ENCODE data around the gene C1GALT1.
"Not testable (repeated sequence)": the region's sequence is repeated elsewhere in the genome, so short reads cannot be mapped to it uniquely, and the experiment has no call there.

C1GALT1 gene

GRCh38 chr7:7182156-7183060, at the start of gene C1GALT1:
C1GALT1 (plus strand) TSS chr7:7182544; CDS start chr7:7234320, 51,776 bp downstream.
- ATAC-seq, result peak; percentile 90
- peak; percentile 97 for DNase-seq
- Mint-ChIP-seq H3K4me3 (peak within 1 kb of the TSS; percentile 97), H3K36me3 (ENCODE audit: low read depth) (no peaks in the 10 kb centered on the region), H3K4me1 (peaks cover 10% of the 10 kb centered on the region), H3K27me3 (no peaks in the 10 kb centered on the region), H3K27ac (peak within 1 kb of the TSS; percentile 98), H3K9me3 (no peaks in the 10 kb centered on the region)

GRCh38 chr7:7134046-7134445, 48.3 kb upstream of the C1GALT1 start:
- H3K36me3 Mint-ChIP-seq (ENCODE audit: low read depth), result no peaks in the 10 kb centered on the region
- H3K4me3 Mint-ChIP-seq, result no peak overlapping the region
- no peak for DNase-seq
- no peak for ATAC-seq
- no peaks in the 10 kb centered on the region for H3K27me3 Mint-ChIP-seq
- H3K4me1 Mint-ChIP-seq, result peaks cover 17% of the 10 kb centered on the region
- H3K27ac Mint-ChIP-seq, result no peak overlapping the region
- no peaks in the 10 kb centered on the region for H3K9me3 Mint-ChIP-seq

GRCh38 chr7:7135074-7135473, 47.3 kb upstream of the C1GALT1 start:
- Mint-ChIP-seq H3K4me3 (no peak overlapping the region), H3K27ac (no peak overlapping the region), H3K36me3 (ENCODE audit: low read depth) (no peaks in the 10 kb centered on the region), H3K4me1 (peaks cover 17% of the 10 kb centered on the region), H3K9me3 (no peaks in the 10 kb centered on the region), H3K27me3 (no peaks in the 10 kb centered on the region)
- ATAC-seq, result no peak
- DNase-seq, result no peak

- H3K27ac Mint-ChIP-seq, H3K4me3 Mint-ChIP-seq, H3K9me3 Mint-ChIP-seq: not testable (repeated sequence)
These were observed 46.4 kb upstream of the C1GALT1 start for GRCh38 chr7:7135924-7136323.

GRCh38 chr7:7136466-7137381, 45.6 kb upstream of the C1GALT1 start:
- H3K4me3 Mint-ChIP-seq, result no peak overlapping the region
- ATAC-seq (no peak), DNase-seq (no peak)
- H3K27ac Mint-ChIP-seq, result no peak overlapping the region
- H3K36me3 Mint-ChIP-seq (ENCODE audit: low read depth), result no peaks in the 10 kb centered on the region
- H3K27me3 Mint-ChIP-seq, result no peaks in the 10 kb centered on the region
- H3K4me1 Mint-ChIP-seq, result peaks cover 13% of the 10 kb centered on the region
- no peaks in the 10 kb centered on the region for H3K9me3 Mint-ChIP-seq

More at GRCh38 chr7:7135924-7136323, 46.4 kb upstream of the C1GALT1 start:
- H3K27me3 Mint-ChIP-seq; ATAC-seq; DNase-seq; H3K36me3 Mint-ChIP-seq (ENCODE audit: low read depth): not testable (repeated sequence)
- H3K4me1 Mint-ChIP-seq, result peaks cover 17% of the 10 kb centered on the region

GRCh38 chr7:7138897-7139296, 43.4 kb upstream of the C1GALT1 start:
- Mint-ChIP-seq H3K9me3 (peaks cover 13% of the 10 kb centered on the region), H3K27me3 (no peaks in the 10 kb centered on the region), H3K27ac (no peak overlapping the region), H3K4me3 (no peak overlapping the region), H3K36me3 (ENCODE audit: low read depth) (peaks cover 2% of the 10 kb centered on the region), H3K4me1 (peaks cover 13% of the 10 kb centered on the region)
- DNase-seq, result no peak
- ATAC-seq, result no peak

GRCh38 chr7:7143404-7143803, 38.9 kb upstream of the C1GALT1 start:
- not testable (repeated sequence) for H3K27ac Mint-ChIP-seq; H3K27me3 Mint-ChIP-seq; H3K36me3 Mint-ChIP-seq (ENCODE audit: low read depth); DNase-seq; ATAC-seq; H3K4me1 Mint-ChIP-seq; H3K4me3 Mint-ChIP-seq
- H3K9me3 Mint-ChIP-seq, result peaks cover 21% of the 10 kb centered on the region

GRCh38 chr7:7145151-7145550, 37.2 kb upstream of the C1GALT1 start:
- H3K27ac Mint-ChIP-seq; ATAC-seq; H3K4me1 Mint-ChIP-seq; H3K27me3 Mint-ChIP-seq; H3K36me3 Mint-ChIP-seq (ENCODE audit: low read depth); DNase-seq; H3K4me3 Mint-ChIP-seq: not testable (repeated sequence)
- peaks cover 21% of the 10 kb centered on the region for H3K9me3 Mint-ChIP-seq

- H3K4me1 Mint-ChIP-seq, result no peaks in the 10 kb centered on the region
- DNase-seq, result no peak
- H3K27ac Mint-ChIP-seq, result no peak overlapping the region
- H3K4me3 Mint-ChIP-seq, result no peak overlapping the region
- H3K36me3 Mint-ChIP-seq (ENCODE audit: low read depth), result peaks cover 6% of the 10 kb centered on the region
- no peak for ATAC-seq
- H3K9me3 Mint-ChIP-seq, result peaks cover 21% of the 10 kb centered on the region
- H3K27me3 Mint-ChIP-seq, result no peaks in the 10 kb centered on the region
These were observed 35.5 kb upstream of the C1GALT1 start for GRCh38 chr7:7146837-7147236.

GRCh38 chr7:7148798-7149481, 33.4 kb upstream of the C1GALT1 start:
- Mint-ChIP-seq H3K4me3 (no peak overlapping the region), H3K27ac (no peak overlapping the region), H3K36me3 (ENCODE audit: low read depth) (peaks cover 3% of the 10 kb centered on the region), H3K27me3 (no peaks in the 10 kb centered on the region), H3K9me3 (peaks cover 9% of the 10 kb centered on the region), H3K4me1 (peaks cover 6% of the 10 kb centered on the region)
- ATAC-seq, result no peak
- no peak for DNase-seq

GRCh38 chr7:7151285-7151684, 31.1 kb upstream of the C1GALT1 start:
- Mint-ChIP-seq H3K27me3 (no peaks in the 10 kb centered on the region), H3K36me3 (ENCODE audit: low read depth) (peaks cover 7% of the 10 kb centered on the region), H3K9me3 (peaks cover 18% of the 10 kb centered on the region), H3K4me3 (no peak overlapping the region), H3K4me1 (peaks cover 12% of the 10 kb centered on the region), H3K27ac (no peak overlapping the region)
- DNase-seq (no peak), ATAC-seq (no peak)

GRCh38 chr7:7151865-7152264, 30.5 kb upstream of the C1GALT1 start:
- no peak for ATAC-seq
- peaks cover 17% of the 10 kb centered on the region for H3K4me1 Mint-ChIP-seq
- H3K27me3 Mint-ChIP-seq, result no peaks in the 10 kb centered on the region
- DNase-seq, result no peak
- peaks cover 18% of the 10 kb centered on the region for H3K9me3 Mint-ChIP-seq
- peaks cover 7% of the 10 kb centered on the region for H3K36me3 Mint-ChIP-seq (ENCODE audit: low read depth)
- H3K27ac Mint-ChIP-seq, result no peak overlapping the region
- no peak overlapping the region for H3K4me3 Mint-ChIP-seq

- Mint-ChIP-seq H3K9me3 (peaks cover 18% of the 10 kb centered on the region), H3K4me1 (peaks cover 21% of the 10 kb centered on the region), H3K27me3 (no peaks in the 10 kb centered on the region), H3K4me3 (no peak overlapping the region), H3K27ac (no peak overlapping the region), H3K36me3 (ENCODE audit: low read depth) (peaks cover 7% of the 10 kb centered on the region)
- no peak for DNase-seq
- ATAC-seq, result no peak
These were observed 30.0 kb upstream of the C1GALT1 start for GRCh38 chr7:7152315-7152714.

- H3K27me3 Mint-ChIP-seq; H3K4me3 Mint-ChIP-seq; DNase-seq; H3K36me3 Mint-ChIP-seq (ENCODE audit: low read depth); H3K27ac Mint-ChIP-seq; ATAC-seq: not testable (repeated sequence)
- H3K9me3 Mint-ChIP-seq, result peaks cover 18% of the 10 kb centered on the region
- H3K4me1 Mint-ChIP-seq, result peaks cover 38% of the 10 kb centered on the region
These were observed 28.0 kb upstream of the C1GALT1 start for GRCh38 chr7:7154355-7154754.

Data from activated naive CD8-positive, alpha-beta T cell treated with anti-CD3 and anti-CD28 coated beads, Interleukin-2, amount 50 U/mL, for 24 hours (primary cell).